ENCODE measurements around the gene SETSIP.

Gene SETSIP

DNA sequence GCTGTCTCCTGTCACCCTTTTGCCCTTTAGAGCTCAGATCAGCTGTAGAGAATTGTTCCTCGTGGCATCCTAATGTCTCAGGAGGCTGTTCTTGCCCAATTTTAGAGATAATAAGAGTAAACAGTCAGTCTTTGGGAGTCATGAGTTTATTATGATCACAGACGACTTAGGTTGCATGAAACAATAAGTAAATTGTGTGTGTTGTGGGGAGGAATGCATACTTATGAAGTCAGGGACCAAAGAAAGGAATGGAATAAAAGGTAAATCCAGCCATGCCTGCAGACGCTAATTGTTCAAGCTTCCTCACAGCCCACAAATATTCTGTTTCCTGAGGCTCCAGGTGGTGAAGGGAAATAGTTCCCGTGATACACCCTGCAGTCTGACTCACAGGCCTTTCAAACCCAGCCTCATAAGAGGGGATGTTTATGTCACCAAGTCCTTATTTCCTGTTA is 44.5 kb downstream of the SETSIP start (continued):
- TF ChIP-seq ZNF621 (tag by site-specific recombination; IDR thresholded peaks at IDR 0.05) (no peak), ZEB2 (tag by site-specific recombination; IDR thresholded peaks at IDR 0.05) (no peak), ZNF133 (tag by site-specific recombination; IDR thresholded peaks at IDR 0.05) (no peak), ZBTB17 (tag by site-specific recombination; IDR thresholded peaks at IDR 0.05) (no peak), ZSCAN23 (tag by site-specific recombination; IDR thresholded peaks at IDR 0.05) (no peak), ZNF404 (tag by site-specific recombination; IDR thresholded peaks at IDR 0.05) (no peak), ZNF521 (tag by site-specific recombination; IDR thresholded peaks at IDR 0.05) (no peak), ZNF184 (tag by site-specific recombination; IDR thresholded peaks at IDR 0.05) (no peak), YY1 (tag by site-specific recombination; IDR thresholded peaks at IDR 0.05) (no peak), ZNF561 (tag by site-specific recombination; IDR thresholded peaks at IDR 0.05; ENCODE audit: borderline replicate concordance) (no peak), ZBTB7A (tag by site-specific recombination; IDR thresholded peaks at IDR 0.05; ENCODE audit: low read depth) (no peak), ZNF677 (tag by site-specific recombination; IDR thresholded peaks at IDR 0.05) (no peak), ZNF654 (tag by site-specific recombination; IDR thresholded peaks at IDR 0.05; ENCODE audit: low read depth) (no peak), ZXDB (tag by site-specific recombination; IDR thresholded peaks at IDR 0.05) (no peak), ZNF140 (tag by site-specific recombination; IDR thresholded peaks at IDR 0.05) (peak; percentile 39; the same call in 1 of the 2 replicates), IKZF3 (tag by site-specific recombination; IDR thresholded peaks at IDR 0.05) (peak; percentile 52; the same call in 1 of the 2 replicates), WT1 (tag by site-specific recombination; IDR thresholded peaks at IDR 0.05) (no peak), ZNF514 (tag by site-specific recombination; IDR thresholded peaks at IDR 0.05) (no peak), ZNF19 (tag by site-specific recombination; IDR thresholded peaks at IDR 0.05; ENCODE audit: low read depth) (no peak), ZNF10 (tag by site-specific recombination; IDR thresholded peaks at IDR 0.05) (peak; percentile 72; the same call in 1 of the 2 replicates), SP3 (tag by site-specific recombination; IDR thresholded peaks at IDR 0.05) (no peak), ZNF366 (tag by site-specific recombination; conservative IDR thresholded peaks at IDR 0.05) (peak; percentile 63; the same call in 1 of the 2 replicates), ZNF624 (tag by site-specific recombination; IDR thresholded peaks at IDR 0.05) (no peak), ZNF585B (tag by site-specific recombination; IDR thresholded peaks at IDR 0.05) (no peak), BCL11A (tag by site-specific recombination; IDR thresholded peaks at IDR 0.05; ENCODE audit: low read depth) (no peak), ZNF660 (tag by site-specific recombination; IDR thresholded peaks at IDR 0.05) (0 out of 2 replicates have a peak, but pooled peaks have one; percentile 48), ZNF155 (tag by site-specific recombination; IDR thresholded peaks at IDR 0.05) (no peak), PRDM1 (tag by site-specific recombination; IDR thresholded peaks at IDR 0.05) (no peak)
- TF ChIP-seq, protein P1, sequence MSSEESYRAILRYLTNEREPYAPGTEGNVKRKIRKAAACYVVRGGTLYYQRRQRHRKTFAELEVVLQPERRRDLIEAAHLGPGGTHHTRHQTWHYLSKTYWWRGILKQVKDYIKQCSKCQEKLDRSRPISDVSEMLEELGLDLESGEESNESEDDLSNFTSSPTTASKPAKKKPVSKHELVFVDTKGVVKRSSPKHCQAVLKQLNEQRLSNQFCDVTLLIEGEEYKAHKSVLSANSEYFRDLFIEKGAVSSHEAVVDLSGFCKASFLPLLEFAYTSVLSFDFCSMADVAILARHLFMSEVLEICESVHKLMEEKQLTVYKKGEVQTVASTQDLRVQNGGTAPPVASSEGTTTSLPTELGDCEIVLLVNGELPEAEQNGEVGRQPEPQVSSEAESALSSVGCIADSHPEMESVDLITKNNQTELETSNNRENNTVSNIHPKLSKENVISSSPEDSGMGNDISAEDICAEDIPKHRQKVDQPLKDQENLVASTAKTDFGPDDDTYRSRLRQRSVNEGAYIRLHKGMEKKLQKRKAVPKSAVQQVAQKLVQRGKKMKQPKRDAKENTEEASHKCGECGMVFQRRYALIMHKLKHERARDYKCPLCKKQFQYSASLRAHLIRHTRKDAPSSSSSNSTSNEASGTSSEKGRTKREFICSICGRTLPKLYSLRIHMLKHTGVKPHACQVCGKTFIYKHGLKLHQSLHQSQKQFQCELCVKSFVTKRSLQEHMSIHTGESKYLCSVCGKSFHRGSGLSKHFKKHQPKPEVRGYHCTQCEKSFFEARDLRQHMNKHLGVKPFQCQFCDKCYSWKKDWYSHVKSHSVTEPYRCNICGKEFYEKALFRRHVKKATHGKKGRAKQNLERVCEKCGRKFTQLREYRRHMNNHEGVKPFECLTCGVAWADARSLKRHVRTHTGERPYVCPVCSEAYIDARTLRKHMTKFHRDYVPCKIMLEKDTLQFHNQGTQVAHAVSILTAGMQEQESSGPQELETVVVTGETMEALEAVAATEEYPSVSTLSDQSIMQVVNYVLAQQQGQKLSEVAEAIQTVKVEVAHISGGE (tag by site-specific recombination; conservative IDR thresholded peaks at IDR 0.05; ENCODE audit: low read depth): peak; percentile 22; the same call in 1 of the 2 replicates
- TF ChIP-seq, protein P2, sequence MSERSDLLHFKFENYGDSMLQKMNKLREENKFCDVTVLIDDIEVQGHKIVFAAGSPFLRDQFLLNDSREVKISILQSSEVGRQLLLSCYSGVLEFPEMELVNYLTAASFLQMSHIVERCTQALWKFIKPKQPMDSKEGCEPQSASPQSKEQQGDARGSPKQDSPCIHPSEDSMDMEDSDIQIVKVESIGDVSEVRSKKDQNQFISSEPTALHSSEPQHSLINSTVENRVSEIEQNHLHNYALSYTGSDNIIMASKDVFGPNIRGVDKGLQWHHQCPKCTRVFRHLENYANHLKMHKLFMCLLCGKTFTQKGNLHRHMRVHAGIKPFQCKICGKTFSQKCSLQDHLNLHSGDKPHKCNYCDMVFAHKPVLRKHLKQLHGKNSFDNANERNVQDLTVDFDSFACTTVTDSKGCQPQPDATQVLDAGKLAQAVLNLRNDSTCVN (tag by site-specific recombination; optimal IDR thresholded peaks at IDR 0.05): no peak
- TF ChIP-seq, protein P3, sequence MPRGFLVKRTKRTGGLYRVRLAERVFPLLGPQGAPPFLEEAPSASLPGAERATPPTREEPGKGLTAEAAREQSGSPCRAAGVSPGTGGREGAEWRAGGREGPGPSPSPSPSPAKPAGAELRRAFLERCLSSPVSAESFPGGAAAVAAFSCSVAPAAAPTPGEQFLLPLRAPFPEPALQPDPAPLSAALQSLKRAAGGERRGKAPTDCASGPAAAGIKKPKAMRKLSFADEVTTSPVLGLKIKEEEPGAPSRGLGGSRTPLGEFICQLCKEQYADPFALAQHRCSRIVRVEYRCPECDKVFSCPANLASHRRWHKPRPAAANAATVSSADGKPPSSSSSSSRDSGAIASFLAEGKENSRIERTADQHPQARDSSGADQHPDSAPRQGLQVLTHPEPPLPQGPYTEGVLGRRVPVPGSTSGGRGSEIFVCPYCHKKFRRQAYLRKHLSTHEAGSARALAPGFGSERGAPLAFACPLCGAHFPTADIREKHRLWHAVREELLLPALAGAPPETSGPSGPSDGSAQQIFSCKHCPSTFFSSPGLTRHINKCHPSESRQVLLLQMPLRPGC (tag by site-specific recombination; IDR thresholded peaks at IDR 0.05): 0 out of 2 replicates have a peak, but pooled peaks have one; percentile 15
- TF ChIP-seq, protein P4, sequence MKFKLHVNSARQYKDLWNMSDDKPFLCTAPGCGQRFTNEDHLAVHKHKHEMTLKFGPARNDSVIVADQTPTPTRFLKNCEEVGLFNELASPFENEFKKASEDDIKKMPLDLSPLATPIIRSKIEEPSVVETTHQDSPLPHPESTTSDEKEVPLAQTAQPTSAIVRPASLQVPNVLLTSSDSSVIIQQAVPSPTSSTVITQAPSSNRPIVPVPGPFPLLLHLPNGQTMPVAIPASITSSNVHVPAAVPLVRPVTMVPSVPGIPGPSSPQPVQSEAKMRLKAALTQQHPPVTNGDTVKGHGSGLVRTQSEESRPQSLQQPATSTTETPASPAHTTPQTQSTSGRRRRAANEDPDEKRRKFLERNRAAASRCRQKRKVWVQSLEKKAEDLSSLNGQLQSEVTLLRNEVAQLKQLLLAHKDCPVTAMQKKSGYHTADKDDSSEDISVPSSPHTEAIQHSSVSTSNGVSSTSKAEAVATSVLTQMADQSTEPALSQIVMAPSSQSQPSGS (tag by site-specific recombination; IDR thresholded peaks at IDR 0.05; ENCODE audit: low read depth): no peak
- TF ChIP-seq, protein P5, sequence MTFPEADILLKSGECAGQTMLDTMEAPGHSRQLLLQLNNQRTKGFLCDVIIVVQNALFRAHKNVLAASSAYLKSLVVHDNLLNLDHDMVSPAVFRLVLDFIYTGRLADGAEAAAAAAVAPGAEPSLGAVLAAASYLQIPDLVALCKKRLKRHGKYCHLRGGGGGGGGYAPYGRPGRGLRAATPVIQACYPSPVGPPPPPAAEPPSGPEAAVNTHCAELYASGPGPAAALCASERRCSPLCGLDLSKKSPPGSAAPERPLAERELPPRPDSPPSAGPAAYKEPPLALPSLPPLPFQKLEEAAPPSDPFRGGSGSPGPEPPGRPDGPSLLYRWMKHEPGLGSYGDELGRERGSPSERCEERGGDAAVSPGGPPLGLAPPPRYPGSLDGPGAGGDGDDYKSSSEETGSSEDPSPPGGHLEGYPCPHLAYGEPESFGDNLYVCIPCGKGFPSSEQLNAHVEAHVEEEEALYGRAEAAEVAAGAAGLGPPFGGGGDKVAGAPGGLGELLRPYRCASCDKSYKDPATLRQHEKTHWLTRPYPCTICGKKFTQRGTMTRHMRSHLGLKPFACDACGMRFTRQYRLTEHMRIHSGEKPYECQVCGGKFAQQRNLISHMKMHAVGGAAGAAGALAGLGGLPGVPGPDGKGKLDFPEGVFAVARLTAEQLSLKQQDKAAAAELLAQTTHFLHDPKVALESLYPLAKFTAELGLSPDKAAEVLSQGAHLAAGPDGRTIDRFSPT (tag by site-specific recombination; IDR thresholded peaks at IDR 0.05): no peak
